OCI-LY1 (cell line): Measurements from ENCODE around the gene HBM.

Source experiments
- EZH2 ChIP-seq: fragments of 200-600 bp; sonication (generic), shearing (Covaris generic); IDR thresholded peaks from 2 replicates; pipeline ENCODE4 v1.8.0; 2017; ENCODE audit warnings: borderline replicate concordance, mixed run types, mild to moderate bottlenecking, antibody characterized with exemption, low read length, moderate library complexity, mixed read lengths
- TF ChIP-seq, protein P1 (sequence below): fragments of 200-600 bp; sonication (generic), shearing (Covaris generic); IDR thresholded peaks from 2 replicates; pipeline ENCODE4 v1.5.1; 2017; ENCODE audit warnings: mild to moderate bottlenecking, antibody characterized with exemption, low read length, moderate library complexity, mixed read lengths

DNA sequence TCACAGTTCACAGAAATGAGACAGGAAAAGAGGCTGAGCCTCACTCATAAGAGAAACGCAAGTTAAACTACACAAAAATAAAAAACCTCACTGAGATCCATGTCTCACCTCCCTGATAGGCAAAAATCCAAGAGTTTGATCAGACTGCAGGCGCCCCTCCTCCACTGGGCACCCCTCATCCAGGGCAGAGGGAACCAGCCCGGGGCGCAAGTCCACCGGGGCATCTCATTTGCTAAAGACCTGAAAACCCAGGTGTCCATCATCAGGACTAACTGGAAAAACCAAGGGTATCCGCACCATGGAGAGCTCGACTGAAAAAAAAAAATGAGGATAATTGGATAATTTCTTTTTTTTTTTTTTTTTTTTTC is 10.8 kb upstream of the HBM start:
- TF ChIP-seq EZH2, result no peak
- TF ChIP-seq, protein P1, sequence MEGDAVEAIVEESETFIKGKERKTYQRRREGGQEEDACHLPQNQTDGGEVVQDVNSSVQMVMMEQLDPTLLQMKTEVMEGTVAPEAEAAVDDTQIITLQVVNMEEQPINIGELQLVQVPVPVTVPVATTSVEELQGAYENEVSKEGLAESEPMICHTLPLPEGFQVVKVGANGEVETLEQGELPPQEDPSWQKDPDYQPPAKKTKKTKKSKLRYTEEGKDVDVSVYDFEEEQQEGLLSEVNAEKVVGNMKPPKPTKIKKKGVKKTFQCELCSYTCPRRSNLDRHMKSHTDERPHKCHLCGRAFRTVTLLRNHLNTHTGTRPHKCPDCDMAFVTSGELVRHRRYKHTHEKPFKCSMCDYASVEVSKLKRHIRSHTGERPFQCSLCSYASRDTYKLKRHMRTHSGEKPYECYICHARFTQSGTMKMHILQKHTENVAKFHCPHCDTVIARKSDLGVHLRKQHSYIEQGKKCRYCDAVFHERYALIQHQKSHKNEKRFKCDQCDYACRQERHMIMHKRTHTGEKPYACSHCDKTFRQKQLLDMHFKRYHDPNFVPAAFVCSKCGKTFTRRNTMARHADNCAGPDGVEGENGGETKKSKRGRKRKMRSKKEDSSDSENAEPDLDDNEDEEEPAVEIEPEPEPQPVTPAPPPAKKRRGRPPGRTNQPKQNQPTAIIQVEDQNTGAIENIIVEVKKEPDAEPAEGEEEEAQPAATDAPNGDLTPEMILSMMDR, result no peak
